LHCN-M2 (cell line): ENCODE measurements around the gene AGXT. TPM values are rescaled to one million over a fixed set of nuclear protein-coding genes. Genes with fewer than 3 reads are reported as not detected.

Experiments used
- DNase-seq: peaks from one replicate; pipeline ENCODE4 v3.0.0-alpha.2; 2012; ENCODE audit warnings: low read depth
- total RNA-seq: library from RNA; depleted of rRNA; stranded (reverse); fragments of >200 nt; gene quantifications from 2 replicates; pipeline ENCODE4 v1.2.3, GENCODE V29; 2014; rRNA removed

AGXT gene
- total RNA-seq, 1 experiment from 2014 or later, result not detected

- no peak for DNase-seq
Observed at GRCh38 chr2:240926516-240927389, 58.1 kb downstream of the AGXT start.

GRCh38 chr2:240927390-240927781 lies 58.8 kb downstream of the AGXT start:
- no peak for DNase-seq

GRCh38 chr2:240928476-240929363 lies 60.1 kb downstream of the AGXT start:
- no peak for DNase-seq

- DNase-seq, result no peak
Observed at GRCh38 chr2:240929364-240930095, 60.9 kb downstream of the AGXT start.

Other genes starting within 250 kb of the AGXT start
- gene GPR35, start 243.3 kb upstream of the AGXT start, total RNA-seq, result 0.11 and 1.0 TPM in 2 replicates
- not detected in 2 replicates for gene AQP12B, start 185.9 kb upstream of the AGXT start, total RNA-seq
- not detected in 2 replicates for gene AQP12A, start 177.0 kb upstream of the AGXT start, total RNA-seq
- gene KIF1A, start 48.6 kb upstream of the AGXT start, total RNA-seq, result 0.75 TPM in 1 of 2 replicates, not detected in the other
- not detected in 2 replicates for gene MAB21L4, start 27.3 kb downstream of the AGXT start, total RNA-seq
- under 0.01 TPM in 1 of 2 replicates, not detected in the other for gene CROCC2, start 37.5 kb downstream of the AGXT start, total RNA-seq
- gene SNED1, start 129.8 kb downstream of the AGXT start, total RNA-seq, result 35.5 and 53.1 TPM in 2 replicates
- gene MTERF4, start 233.5 kb downstream of the AGXT start, total RNA-seq, result 24.3 and 34.1 TPM in 2 replicates